Liver (tissue), 3 donors: Measurements from ENCODE around the gene ADAMTS3.

Experiments
- RXRA ChIP-seq, 2 donors: IDR thresholded peaks; 2 replicates each; pipeline ENCODE4 v1.6.1; 2017 to 2018; ENCODE audit warnings: antibody characterized with exemption in 2 of 2, mild to moderate bottlenecking in 1 of 2
- TF ChIP-seq, protein P1 (sequence below): fragments of 150-350 bp; IDR thresholded peaks from 2 replicates; pipeline ENCODE4 v1.5.1; 2017; ENCODE audit warnings: improper control_type of control experiment, low read depth, low read length; ENCODE audit not compliant: missing input control
- TF ChIP-seq, protein P2 (sequence below): IDR thresholded peaks from 2 replicates; pipeline ENCODE4 v1.6.1; 2016; ENCODE audit warnings: antibody characterized with exemption
- donor health status: healthy.
- donor health status: healthy.

DNA sequence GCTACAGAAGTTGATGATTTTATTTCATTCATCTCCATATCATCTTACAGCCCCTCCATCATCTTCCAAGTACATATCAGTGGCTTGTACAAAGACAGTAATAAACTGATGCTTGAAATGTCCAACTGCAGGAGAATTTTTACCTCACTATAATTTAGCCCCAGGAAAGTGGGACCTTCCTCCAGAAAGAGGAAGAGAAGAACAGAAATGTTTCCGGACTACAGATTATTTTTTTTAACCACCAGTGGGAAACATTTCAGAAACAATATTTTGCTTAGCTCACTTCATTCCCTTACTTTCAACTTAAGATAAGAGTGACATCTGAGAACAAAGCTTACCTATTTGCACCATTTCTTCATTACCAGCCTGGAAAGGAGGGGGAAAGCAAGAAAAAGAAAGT, 2.0 kb downstream of the ADAMTS3 start:
- TF ChIP-seq, protein P1, sequence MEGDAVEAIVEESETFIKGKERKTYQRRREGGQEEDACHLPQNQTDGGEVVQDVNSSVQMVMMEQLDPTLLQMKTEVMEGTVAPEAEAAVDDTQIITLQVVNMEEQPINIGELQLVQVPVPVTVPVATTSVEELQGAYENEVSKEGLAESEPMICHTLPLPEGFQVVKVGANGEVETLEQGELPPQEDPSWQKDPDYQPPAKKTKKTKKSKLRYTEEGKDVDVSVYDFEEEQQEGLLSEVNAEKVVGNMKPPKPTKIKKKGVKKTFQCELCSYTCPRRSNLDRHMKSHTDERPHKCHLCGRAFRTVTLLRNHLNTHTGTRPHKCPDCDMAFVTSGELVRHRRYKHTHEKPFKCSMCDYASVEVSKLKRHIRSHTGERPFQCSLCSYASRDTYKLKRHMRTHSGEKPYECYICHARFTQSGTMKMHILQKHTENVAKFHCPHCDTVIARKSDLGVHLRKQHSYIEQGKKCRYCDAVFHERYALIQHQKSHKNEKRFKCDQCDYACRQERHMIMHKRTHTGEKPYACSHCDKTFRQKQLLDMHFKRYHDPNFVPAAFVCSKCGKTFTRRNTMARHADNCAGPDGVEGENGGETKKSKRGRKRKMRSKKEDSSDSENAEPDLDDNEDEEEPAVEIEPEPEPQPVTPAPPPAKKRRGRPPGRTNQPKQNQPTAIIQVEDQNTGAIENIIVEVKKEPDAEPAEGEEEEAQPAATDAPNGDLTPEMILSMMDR, result no peak
- no peak for TF ChIP-seq RXRA (IDR thresholded peaks at IDR 0.05)
- TF ChIP-seq, protein P2, sequence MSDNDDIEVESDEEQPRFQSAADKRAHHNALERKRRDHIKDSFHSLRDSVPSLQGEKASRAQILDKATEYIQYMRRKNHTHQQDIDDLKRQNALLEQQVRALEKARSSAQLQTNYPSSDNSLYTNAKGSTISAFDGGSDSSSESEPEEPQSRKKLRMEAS, result no peak
